ENCODE measurements around the gene GARIN6.
"Not testable (repeated sequence)": the region's sequence is repeated elsewhere in the genome, so short reads cannot be mapped to it uniquely, and the experiment has no call there.

Gene GARIN6

GRCh38 chr12:99647453-99647852 is at the start of gene GARIN6:
Gene GARIN6, plus strand, starts transcription at chr12:99647753. Its CDS starts 422 bp downstream, at chr12:99648175.
- DNase-seq: no peak

- no peak for DNase-seq
Observed at GRCh38 chr12:99598785-99599184, 48.8 kb upstream of the GARIN6 start.

- DNase-seq: no peak
Observed at GRCh38 chr12:99600388-99600787, 47.2 kb upstream of the GARIN6 start.

- DNase-seq: no peak
Observed at GRCh38 chr12:99609455-99610181, 37.9 kb upstream of the GARIN6 start.

- no peak for DNase-seq
Observed at GRCh38 chr12:99611117-99611516, 36.4 kb upstream of the GARIN6 start.

- no peak for DNase-seq
Observed at GRCh38 chr12:99611599-99611998, 36.0 kb upstream of the GARIN6 start.

- no peak for DNase-seq
Observed at GRCh38 chr12:99618657-99619056, 28.9 kb upstream of the GARIN6 start.

GRCh38 chr12:99619389-99620158 is 28.0 kb upstream of the GARIN6 start:
- peak in 1 of 51 donors; percentile 4 for DNase-seq

- DNase-seq: no peak
Observed at GRCh38 chr12:99620159-99620479, 27.4 kb upstream of the GARIN6 start.

GRCh38 chr12:99624591-99624990 is 23.0 kb upstream of the GARIN6 start:
- DNase-seq: not testable (repeated sequence)

GRCh38 chr12:99627459-99627858 is 20.1 kb upstream of the GARIN6 start:
- DNase-seq: no peak

GRCh38 chr12:99644629-99645028 is 2.9 kb upstream of the GARIN6 start:
- no peak for DNase-seq

GRCh38 chr12:99648183-99648582 is 630 bp downstream of the GARIN6 start:
- DNase-seq: no peak

- DNase-seq: no peak
Observed at GRCh38 chr12:99649551-99649950, 2.0 kb downstream of the GARIN6 start.

- DNase-seq: peak in 1 of 51 donors; percentile 8
Observed at GRCh38 chr12:99658671-99659349, 11.3 kb downstream of the GARIN6 start.

- DNase-seq: no peak
Observed at GRCh38 chr12:99670635-99671034, 23.1 kb downstream of the GARIN6 start.

GRCh38 chr12:99680276-99680675 is 32.7 kb downstream of the GARIN6 start:
- DNase-seq: no peak

- no peak for DNase-seq
Observed at GRCh38 chr12:99686142-99686541, 38.6 kb downstream of the GARIN6 start.

GRCh38 chr12:99695050-99695449 is 47.5 kb downstream of the GARIN6 start:
- no peak for DNase-seq
